ENCODE measurements around the gene PTCH2.

DNA sequence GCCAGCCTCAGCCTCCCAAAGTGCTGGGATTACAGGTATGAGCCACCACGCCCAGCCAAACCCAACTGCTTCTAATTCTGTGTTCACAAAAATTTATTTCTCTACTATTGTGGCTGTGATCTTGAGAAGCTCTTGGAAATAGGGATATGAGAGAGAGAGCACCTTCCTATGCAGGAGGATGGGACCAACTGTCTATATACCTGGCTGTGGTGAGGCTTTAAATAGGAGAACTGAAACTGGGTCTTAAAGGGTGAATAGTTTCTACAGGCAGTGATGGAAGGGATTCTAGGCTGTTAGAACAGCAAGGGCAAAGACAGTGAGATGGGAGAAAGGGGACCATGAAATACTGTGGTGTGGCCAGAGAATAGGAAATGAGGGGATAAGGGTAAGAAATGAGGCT lies 8.3 kb upstream of the PTCH2 start:
- TF ChIP-seq POLR2A (IDR thresholded peaks at IDR 0.05; ENCODE audit: low read depth, low read length) (no peak), POLR2AphosphoS5 (IDR thresholded peaks at IDR 0.05; ENCODE audit: low read depth, low read length) (no peak), POU2F2 (IDR thresholded peaks at IDR 0.05; ENCODE audit: low read depth, low read length) (no peak)

Data from GM12891 (cell line).